Kidney tubule cell (primary cell): ENCODE measurements around the gene TBC1D32.
"Not testable (repeated sequence)": the region's sequence is repeated elsewhere in the genome, so short reads cannot be mapped to it uniquely, and the experiment has no call there.

Experiments used
- DNase-seq: peaks from one replicate; pipeline ENCODE4 v3.0.0-alpha.2; 2018; ENCODE audit warnings: low spot score

Gene TBC1D32

DNA sequence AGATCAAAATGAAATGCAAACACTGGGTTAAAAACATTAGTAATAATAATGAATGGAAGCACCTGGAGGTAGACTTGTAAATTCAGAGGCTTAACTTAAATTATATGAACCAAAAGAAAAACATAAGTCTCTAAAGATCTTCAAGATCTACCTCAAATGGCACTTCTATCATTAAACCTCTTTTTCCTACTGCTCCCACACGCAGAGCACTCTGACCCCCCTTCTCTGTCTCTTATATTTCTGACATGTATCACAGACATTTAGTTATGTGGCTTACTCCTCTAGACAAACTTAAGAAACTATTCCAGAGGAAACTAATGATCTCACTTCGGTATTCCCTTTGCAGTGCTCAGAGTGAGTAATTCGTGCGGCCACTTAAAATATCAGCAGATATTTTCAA, 1.1 kb downstream of the TBC1D32 start:
- DNase-seq = peak; percentile 11

DNA sequence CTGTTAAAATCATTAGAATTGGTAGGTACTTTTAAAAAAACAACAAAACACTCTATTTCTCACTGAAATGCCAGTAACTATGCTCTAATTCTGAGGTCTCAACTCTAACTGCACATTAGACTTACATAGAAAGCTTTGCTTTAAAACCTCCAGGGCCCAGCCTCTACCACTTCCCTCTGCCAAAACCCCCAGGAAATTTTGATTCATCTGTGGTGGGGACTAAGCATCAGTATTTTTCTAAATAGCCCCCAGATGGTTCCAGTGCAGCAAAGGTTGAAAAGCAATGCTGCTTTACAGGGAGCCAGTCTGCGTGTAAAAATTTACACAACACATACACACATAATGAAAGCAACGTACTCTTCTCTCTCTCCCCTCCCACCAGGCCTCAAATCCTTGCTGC, 3.8 kb downstream of the TBC1D32 start:
- DNase-seq = no peak

DNA sequence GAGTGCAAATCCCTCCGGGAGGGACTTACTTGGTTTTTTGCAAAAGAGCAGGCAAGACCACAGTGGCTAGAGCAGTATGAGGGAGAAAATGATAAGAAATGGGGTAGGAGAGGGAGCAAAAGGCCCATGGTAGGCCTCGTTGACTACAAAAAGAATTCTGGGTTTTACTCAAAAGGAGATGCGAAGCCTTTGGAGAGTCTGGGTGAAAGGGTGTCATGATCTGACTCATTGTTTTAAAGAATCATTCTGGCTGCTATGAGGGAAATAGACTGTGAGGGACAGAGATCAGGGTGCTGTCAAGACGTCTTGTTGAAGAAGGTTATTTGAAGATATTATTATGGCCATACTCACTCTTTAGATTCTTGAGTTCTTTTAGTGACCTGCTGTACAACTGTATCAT, 13.0 kb downstream of the TBC1D32 start:
- no peak for DNase-seq

DNA sequence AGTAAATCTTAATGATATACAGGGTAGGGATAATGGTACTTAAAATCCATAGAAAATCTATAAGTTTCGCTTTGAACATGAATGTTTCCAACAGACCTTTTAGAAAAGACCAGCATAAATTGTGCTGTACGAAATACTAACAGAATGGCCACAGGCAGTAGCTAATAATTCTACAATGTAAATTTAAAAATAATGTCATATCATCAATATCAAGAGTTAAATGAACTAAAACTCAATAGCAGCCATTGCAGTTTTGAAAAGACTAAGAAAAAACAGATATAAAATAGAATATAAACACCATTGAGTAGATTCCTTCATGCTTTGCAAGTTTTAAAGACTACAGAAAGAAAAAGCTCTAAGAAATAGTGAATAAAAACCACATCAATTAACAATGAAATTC, 14.7 kb downstream of the TBC1D32 start:
- no peak for DNase-seq

DNA sequence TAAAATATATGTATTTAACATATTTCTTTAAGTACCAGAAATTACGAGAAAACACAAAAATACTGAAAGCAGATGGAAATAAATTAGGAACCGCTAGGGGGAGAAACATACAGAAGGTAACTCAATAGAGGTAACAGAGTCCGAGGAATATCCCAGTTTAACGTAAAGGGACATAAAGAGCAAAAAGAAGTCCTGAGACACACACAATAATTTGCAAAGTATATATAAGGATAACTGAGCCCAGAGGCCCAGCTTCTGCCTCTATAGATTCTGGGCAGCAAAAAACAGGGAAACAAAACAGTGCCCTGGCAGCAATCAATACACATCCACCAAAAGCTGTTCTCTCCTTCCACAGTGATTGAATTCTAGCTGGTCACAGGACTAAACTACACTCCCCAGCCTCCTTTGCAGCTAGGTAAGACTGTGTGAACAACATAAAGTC, 15.1 kb downstream of the TBC1D32 start:
- DNase-seq = peak; percentile 22

DNA sequence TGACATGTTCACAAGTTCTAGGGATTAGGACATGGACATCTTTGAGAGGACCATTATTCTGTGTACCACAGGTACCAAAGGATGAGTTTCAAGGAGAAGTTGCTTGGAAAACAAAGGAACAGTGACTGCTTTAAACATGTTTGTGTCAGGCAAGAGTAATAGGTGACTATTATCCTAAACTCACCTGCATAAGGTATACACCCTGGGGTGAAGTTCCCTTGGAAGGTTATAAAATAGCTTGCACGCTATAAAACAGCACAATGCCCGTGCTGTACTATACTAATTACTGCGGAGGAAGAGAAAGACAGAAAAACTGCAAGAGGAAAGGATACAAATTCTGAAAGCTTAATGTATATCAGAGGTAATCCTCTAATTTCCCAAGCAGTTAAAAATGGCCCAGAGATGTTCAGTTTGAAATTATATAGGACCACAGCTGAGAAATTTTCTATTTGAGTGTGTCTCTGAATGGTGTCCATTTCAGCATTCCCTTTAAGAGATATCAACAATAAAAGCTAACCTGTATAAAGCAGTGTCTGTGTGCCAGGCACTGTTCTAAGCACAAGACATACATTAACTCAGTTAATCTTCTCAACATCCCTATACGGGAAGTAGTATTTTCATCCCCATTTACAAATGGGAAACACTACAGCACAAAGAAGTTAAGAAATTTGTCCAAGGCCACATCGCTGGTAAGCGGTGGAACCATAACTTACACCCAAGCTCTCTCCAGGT, 19.7 kb downstream of the TBC1D32 start:
- no peak for DNase-seq

DNA sequence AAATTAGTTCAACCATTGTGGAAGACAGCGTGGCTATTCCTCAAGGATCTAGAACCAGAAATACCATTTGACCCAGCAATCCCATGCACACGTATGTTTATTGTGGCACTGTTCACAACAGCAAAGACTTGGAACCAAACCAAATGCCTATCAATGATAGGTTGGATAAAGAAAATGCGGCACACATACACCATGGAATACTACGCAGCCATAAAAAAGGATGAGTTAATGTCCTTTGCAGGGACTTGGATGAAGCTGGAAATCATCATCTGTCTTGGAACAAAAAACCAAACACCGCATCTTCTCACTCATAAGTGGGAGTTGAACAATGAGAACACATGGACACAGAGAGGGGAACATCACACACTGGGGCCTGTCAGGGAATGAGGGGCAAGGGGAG, 22.5 kb downstream of the TBC1D32 start:
- DNase-seq = not testable (repeated sequence)

DNA sequence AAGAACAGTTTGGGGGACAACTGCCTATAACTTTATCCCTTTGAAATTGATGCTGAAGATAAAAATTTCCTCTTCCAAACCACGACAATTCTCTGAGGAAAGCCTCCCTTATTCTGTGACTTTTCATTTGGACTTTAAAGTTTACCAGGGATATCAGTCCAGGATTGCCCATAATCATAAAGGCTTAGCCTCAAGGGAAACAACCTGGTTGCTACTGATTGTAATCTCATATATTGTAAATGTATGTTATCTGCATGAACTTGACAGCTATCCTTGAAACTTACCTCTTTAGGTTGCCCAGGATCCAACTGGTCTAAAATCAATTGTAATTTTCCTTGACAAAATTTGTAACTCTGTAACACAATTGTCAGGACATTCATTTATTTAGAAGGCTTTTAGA, 23.8 kb downstream of the TBC1D32 start:
- DNase-seq = no peak

DNA sequence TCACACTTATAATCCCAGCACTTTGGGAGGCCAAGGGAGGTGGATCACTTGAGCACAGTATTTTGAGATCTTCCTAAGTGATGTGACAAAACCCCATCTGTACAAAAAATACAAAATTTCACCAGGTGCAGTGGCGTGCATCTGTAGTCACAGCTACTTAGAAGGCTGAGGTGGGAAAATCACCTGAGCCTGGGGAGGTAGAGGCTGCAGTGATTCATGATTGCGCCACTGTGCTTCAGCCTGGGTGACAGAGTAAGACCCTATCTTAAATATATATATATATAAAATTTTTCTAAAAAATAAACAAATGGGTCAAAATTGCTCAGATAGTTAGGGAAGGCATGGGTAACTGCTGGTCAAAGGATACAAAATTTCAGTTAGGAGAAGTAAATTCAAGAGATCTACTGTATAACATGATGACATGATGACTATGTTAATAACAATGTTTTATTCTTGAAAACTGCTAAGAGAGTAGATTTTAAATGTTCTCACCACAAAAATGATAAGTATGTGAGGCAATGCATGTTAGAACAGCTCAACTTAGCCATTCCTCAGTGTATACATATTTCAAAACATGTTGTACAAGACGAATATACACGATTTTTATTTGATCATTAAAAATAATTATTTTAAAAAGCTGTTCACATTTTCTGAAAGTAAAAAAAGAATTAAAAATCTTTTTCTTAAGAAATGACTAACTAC, 24.4 kb downstream of the TBC1D32 start:
- DNase-seq = no peak

DNA sequence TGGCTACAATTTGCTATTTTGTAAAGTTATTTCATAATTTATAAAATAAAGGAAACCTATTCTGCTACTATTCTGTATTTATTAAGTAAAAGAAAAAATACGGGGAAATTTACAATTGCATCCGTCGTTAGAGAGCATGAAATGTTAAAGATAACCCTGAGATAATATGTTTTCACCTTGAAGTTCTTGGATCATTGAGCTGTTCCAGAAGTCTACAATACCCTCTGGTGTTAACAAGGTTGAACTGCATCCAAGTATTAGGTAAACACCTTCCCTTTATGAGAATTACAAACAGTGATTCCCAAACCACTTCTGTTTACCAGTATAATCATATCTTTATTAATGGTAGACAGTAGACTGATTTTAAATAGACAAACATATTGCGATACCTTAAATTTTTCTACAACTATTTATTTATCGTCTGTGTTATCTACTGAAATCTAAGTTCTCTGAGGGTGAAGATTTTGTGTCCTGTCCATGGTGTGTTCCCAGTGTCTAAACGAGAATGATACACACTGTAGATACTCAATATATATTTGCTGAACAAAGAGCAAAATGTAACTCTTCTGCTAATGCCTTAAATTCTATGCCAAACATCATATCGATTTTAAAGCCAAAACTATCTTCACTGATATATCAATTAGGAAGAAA, 28.2 kb downstream of the TBC1D32 start:
- DNase-seq = peak; percentile 55

DNA sequence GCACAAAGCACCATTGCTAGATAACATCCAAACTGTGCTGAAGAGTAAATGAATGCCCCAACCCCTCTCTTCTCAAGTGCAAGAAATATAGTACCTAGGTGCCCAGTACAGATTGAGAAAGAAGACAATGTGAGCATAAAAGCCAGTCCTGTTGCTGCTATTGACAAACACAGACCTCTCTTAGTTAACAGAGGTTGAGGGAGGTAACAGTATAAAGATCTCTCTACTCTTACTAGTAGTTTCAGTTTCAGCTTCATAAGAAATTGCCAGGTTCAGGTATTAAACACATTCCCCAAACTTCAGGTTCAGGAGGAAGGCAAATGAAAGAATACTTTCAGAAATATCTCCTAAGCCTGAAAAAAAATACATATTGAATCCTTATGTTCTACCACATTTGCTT, 31.4 kb downstream of the TBC1D32 start:
- DNase-seq = no peak

DNA sequence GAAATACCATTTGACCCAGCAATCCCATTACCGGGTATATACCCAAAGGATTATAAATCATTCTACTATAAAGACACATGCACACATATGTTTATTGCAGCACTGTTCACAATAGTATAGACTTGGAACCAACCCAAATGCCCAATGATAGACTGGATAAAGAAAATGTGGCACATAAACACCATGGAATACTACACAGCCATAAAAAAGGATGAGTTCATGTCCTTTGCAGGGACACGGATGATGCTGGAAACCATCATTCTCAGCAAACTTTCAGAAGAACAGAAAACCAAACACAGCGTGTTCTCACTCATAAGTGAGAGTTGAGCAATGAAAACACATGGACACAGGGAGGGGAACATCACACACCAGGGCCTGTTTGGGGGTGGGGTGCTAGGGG, 33.1 kb downstream of the TBC1D32 start:
- DNase-seq = not testable (repeated sequence)

DNA sequence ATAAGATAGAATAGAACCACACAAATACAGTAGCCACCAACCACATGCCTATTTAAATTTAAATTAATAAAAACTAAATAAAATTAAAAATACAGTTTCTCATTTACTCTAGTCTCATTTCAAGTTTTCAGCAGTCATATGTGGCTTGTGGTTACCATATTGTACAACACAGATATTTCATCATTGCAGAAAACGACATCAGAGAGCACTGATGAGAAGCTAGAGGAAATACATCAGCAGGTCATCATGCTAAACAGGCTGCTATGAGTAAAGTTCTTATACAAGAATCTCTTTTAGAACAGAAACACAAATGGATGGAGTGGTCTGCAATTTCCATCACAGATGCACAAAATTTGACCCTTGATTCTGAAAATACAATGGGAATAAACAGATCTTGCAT, 36.6 kb downstream of the TBC1D32 start:
- DNase-seq = no peak

DNA sequence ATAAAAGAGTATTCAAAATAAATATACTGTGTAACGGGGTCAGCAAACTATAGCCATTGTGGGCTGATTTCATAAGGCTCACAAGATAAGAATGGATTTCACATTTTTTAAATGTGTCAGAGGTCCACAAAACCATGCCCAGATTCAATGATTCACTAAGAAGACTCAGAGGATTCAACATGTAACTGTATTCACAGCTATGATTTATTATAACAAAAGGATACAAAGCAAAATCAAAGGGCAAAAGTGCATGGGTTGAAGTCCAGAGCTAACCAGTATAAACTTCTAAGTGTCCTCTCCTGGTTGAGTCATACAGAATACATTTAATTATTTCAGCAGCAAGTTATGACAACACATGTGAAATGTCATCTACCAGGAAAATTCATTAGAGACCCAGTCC, 49.2 kb downstream of the TBC1D32 start:
- DNase-seq = peak; percentile 13

DNA sequence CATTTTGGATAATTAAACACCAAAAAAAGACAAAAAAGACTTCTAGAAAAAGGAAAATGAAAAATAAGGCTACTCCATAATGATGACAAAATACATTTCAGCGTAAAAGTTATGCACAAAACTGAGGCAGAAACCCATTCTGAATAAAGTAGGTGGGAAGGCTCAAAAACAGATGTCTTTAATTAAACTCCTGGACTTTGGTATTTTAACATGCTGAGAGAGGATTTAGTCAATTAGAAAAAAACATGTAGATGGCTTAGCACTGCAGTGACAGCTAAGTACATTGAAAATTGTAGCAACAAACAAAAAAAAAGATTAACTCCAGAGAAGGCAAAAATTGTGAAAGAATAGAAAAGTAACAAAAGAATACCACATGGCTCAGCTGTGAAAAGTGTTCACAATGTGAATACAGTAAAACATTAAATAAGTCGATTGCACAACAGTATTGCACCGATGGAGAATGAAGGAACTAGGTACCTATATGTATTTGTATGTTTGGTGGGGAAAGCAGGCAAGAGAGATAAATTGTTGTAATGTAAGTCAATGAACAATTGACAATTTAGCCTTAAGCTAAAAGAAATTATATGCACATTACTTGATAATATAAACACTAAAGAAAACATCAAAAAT, 59.5 kb downstream of the TBC1D32 start:
- DNase-seq = no peak

DNA sequence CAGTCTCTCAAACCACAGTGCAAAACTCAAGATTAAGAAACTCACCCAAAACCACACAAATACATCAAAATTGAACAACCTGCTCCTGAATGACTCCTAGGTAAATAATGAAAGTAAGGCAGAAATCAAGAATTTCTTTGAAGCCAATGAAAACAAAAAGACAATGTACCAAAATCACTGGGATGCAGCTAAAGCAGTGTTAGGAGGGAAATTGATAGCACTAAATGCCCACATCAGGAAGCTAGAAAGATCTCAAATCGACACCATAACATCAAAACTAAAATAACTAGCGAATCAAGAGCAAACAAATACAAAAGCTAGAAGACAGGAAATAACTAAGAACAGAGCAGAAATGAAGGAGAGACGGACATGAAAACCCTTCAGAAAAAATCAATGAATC, 70.5 kb downstream of the TBC1D32 start:
- no peak for DNase-seq

DNA sequence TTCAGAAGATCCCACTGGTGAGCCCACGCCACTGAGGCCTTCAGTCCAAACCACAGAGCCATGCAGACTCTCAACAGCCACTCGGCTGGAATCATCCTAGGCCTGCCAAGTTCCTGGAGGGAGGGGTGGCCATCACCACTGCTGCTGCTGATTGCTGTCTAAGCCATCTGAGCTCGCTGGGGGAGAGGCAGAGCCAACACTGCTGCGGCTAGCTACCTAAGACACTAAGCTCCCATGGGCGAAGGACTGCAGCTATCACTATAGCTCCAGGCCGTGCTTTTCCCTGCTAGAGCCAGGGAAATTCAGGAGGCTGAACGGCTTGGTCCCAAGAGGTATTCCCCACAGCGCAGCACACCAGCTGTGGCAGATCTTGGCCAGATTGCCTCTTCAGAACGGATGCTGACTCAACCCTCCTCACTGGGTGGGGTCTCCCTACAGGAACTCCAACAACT, 73.6 kb downstream of the TBC1D32 start:
- no peak for DNase-seq

DNA sequence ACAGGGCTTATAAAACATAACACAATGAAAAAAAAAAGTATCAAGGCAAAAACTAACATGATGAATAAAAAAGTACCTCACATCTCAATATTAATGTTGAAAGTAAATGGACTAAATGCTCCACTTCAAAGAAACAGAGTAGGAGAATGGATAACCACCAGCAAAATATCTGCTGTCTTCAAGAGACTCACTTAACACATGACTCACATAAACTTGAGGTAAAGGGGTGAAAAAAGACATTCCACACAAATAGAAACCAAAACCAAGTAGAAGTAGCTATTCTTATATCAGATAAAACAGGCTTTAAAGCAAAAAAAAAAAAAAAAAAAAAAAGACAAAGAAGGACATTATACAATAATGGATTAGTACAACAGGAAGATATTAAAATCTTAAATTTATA, 86.9 kb downstream of the TBC1D32 start:
- peak; percentile 56 for DNase-seq

DNA sequence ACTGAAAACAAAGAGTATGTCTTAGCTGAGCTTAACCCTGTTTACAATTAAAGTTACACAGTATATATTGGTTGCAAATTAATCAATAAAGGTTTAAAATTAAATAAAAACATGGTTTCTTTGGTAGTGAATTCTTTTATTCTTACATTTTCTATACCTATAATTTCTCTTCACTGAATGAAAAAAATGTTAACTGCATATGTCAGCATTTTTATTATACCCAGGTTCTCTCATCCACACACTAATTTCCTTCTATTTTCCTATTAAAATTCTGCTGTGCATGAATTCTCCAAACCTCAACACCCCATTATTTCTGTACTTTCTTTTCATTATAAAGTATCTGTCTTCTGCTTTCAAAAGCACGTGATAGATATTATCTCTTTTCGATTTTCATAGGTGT, 91.9 kb downstream of the TBC1D32 start:
- DNase-seq = no peak

DNA sequence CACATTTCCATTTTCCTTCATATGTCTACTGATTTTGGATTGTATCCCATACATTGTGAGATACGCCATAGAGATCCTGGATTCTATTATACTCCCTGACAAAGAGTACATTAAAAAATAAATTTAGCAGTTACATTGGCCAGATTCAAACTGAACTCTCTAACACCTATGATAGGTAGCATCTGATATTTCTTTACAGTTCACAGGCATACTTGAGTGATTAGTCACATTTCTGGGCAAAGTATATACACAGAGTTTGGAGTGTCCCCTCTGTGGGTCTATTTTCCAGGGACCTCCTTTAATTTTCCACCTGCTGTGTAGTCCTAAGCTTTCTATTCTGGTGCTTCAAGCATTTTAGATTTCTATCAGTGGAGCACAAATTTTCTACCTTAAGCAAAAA, 96.4 kb downstream of the TBC1D32 start:
- DNase-seq = peak; percentile 20

DNA sequence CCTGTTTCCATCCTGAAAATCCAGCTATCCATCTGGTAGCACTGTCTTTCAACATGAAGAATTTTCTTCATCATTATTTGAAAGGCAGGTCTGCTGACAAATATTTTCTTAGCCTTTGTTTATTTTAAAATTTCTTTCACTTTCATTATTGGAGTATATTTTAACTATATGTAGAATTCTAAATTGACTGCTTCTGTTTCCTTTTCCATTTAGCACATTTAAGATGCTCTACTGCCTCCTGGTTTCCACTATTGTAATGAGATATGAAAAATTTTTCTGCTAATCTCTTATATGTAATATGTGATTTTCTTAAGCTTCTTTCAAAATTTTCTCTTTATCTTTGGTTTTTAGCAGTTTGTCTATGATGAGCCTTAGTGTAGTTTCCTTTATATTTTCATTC, 97.3 kb downstream of the TBC1D32 start:
- DNase-seq = no peak

DNA sequence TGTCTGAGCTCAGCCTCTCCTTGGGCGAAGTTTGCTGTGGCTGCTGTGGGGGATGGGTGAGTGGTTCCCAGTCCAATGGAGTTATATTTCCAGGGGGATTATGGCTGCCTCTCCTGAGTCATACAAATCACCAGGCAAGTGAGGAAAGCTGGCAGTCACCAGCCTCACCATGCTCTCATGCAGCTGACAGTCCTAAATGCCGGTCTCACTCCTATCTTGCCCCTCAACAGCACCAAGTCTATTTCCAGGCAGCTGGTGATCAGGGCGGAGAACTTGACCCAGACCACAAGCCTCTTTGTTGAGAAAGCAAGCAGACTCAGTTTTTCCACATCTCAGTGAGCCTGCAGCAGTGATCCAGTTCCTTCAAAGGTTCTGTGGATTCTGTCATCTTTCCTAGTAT, 98.9 kb downstream of the TBC1D32 start:
- DNase-seq = no peak

DNA sequence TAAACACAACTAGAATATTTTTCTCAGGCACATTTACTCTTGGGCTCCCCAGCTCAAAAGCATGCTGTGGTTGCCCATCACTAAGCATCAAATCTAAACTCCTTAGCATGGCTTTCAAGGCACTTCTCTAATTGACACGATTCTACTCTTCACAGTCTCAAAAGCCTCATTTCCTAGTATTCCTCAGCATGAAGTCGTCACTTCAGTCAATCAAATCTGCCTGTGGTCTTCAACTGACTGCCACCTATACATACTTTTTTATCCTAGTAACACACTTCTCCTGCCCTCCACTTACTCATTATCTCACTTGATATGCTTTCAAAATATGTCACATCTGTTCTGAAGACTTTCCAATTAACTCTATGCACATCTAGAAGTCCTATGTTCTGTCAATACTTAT, 110.3 kb downstream of the TBC1D32 start:
- DNase-seq = no peak
